Measurements from ENCODE around the gene CRACDL.

CRACDL gene

GRCh38 chr2:98835831-98836385 is 100.1 kb downstream of the CRACDL start:
- Histone ChIP-seq H3K9me2 (replicated peaks; ENCODE audit: control insufficient read depth, low read length) (no peaks in the 10 kb centered on the region), H3K27me3 (ENCODE audit: control insufficient read depth, low read length) (peaks cover 8% of the 10 kb centered on the region; the same call in 1 of the 2 replicates), H3K36me3 (ENCODE audit: control insufficient read depth, low read length) (no peaks in the 10 kb centered on the region), H4K20me1 (ENCODE audit: control insufficient read depth, insufficient read depth, low read depth, low read length) (no peaks in the 10 kb centered on the region), H3K9me3 (ENCODE audit: control insufficient read depth, insufficient read depth, low read length) (no peaks in the 10 kb centered on the region), H3F3A (ENCODE audit: control insufficient read depth, insufficient read depth) (no peaks in the 10 kb centered on the region), H3K27ac (ENCODE audit: low read depth, low read length) (no peak overlapping the region), H3K4me2 (ENCODE audit: low read length) (no peak overlapping the region), H3K4me3 (ENCODE audit: low read length) (no peak overlapping the region), H3K4me1 (ENCODE audit: control insufficient read depth, low read length) (peaks cover 4% of the 10 kb centered on the region), H3K79me2 (ENCODE audit: control insufficient read depth, low read length) (no peaks in the 10 kb centered on the region)
- TF ChIP-seq EZH2phosphoT487 (IDR thresholded peaks at IDR 0.05; ENCODE audit: borderline replicate concordance, low read length), result no peak

- no peaks in the 10 kb centered on the region for H3K9me3 ChIP-seq (ENCODE audit: control insufficient read depth, insufficient read depth, low read length)
- peaks cover 4% of the 10 kb centered on the region for H3K4me1 ChIP-seq (ENCODE audit: control insufficient read depth, low read length)
- no peak overlapping the region for H3K4me2 ChIP-seq (ENCODE audit: low read length)
- no peaks in the 10 kb centered on the region for H4K20me1 ChIP-seq (ENCODE audit: control insufficient read depth, insufficient read depth, low read depth, low read length)
- H3K9me2 ChIP-seq (replicated peaks; ENCODE audit: control insufficient read depth, low read length), result no peaks in the 10 kb centered on the region
- no peak for TF ChIP-seq CTCF (IDR thresholded peaks at IDR 0.05; ENCODE audit: low read depth, low read length, poor library complexity, severe bottlenecking)
- no peak for TF ChIP-seq EZH2phosphoT487 (IDR thresholded peaks at IDR 0.05; ENCODE audit: borderline replicate concordance, low read length)
- H3K4me3 ChIP-seq (ENCODE audit: low read length), result no peak overlapping the region
- no peaks in the 10 kb centered on the region for H3K36me3 ChIP-seq (ENCODE audit: control insufficient read depth, low read length)
- H3F3A ChIP-seq (ENCODE audit: control insufficient read depth, insufficient read depth), result no peaks in the 10 kb centered on the region
- peaks cover 6% of the 10 kb centered on the region; the same call in 1 of the 2 replicates for H3K27me3 ChIP-seq (ENCODE audit: control insufficient read depth, low read length)
- H3K79me2 ChIP-seq (ENCODE audit: control insufficient read depth, low read length), result no peaks in the 10 kb centered on the region
- H3K27ac ChIP-seq (ENCODE audit: low read depth, low read length), result no peak overlapping the region
These were observed 102.1 kb downstream of the CRACDL start for GRCh38 chr2:98833917-98834263.

- H3K4me2 ChIP-seq (ENCODE audit: low read length), result no peak overlapping the region
- H3K27me3 ChIP-seq (ENCODE audit: control insufficient read depth, low read length), result peaks cover 6% of the 10 kb centered on the region
- no peaks in the 10 kb centered on the region for H3K36me3 ChIP-seq (ENCODE audit: control insufficient read depth, low read length)
- no peaks in the 10 kb centered on the region for H3K9me3 ChIP-seq (ENCODE audit: control insufficient read depth, insufficient read depth, low read length)
- H3K9me2 ChIP-seq (replicated peaks; ENCODE audit: control insufficient read depth, low read length), result no peaks in the 10 kb centered on the region
- H3K4me1 ChIP-seq (ENCODE audit: control insufficient read depth, low read length), result peaks cover 4% of the 10 kb centered on the region
- TF ChIP-seq EZH2phosphoT487 (IDR thresholded peaks at IDR 0.05; ENCODE audit: borderline replicate concordance, low read length), result no peak
- no peak for TF ChIP-seq CTCF (IDR thresholded peaks at IDR 0.05; ENCODE audit: low read depth, low read length, poor library complexity, severe bottlenecking)
- no peak overlapping the region for H3K27ac ChIP-seq (ENCODE audit: low read depth, low read length)
- H3F3A ChIP-seq (ENCODE audit: control insufficient read depth, insufficient read depth), result no peaks in the 10 kb centered on the region
- H4K20me1 ChIP-seq (ENCODE audit: control insufficient read depth, insufficient read depth, low read depth, low read length), result no peaks in the 10 kb centered on the region
- no peak overlapping the region for H3K4me3 ChIP-seq (ENCODE audit: low read length)
- no peaks in the 10 kb centered on the region for H3K79me2 ChIP-seq (ENCODE audit: control insufficient read depth, low read length)
These were observed 102.7 kb downstream of the CRACDL start for GRCh38 chr2:98833172-98833916.

- Histone ChIP-seq H3K4me2 (ENCODE audit: low read length) (no peak overlapping the region), H3F3A (ENCODE audit: control insufficient read depth, insufficient read depth) (no peaks in the 10 kb centered on the region), H3K36me3 (ENCODE audit: control insufficient read depth, low read length) (no peaks in the 10 kb centered on the region), H3K27ac (ENCODE audit: low read depth, low read length) (no peak overlapping the region), H3K27me3 (ENCODE audit: control insufficient read depth, low read length) (peaks cover 2% of the 10 kb centered on the region; the same call in 1 of the 2 replicates), H3K79me2 (ENCODE audit: control insufficient read depth, low read length) (no peaks in the 10 kb centered on the region), H3K9me2 (replicated peaks; ENCODE audit: control insufficient read depth, low read length) (no peaks in the 10 kb centered on the region), H3K9me3 (ENCODE audit: control insufficient read depth, insufficient read depth, low read length) (no peaks in the 10 kb centered on the region), H3K4me1 (ENCODE audit: control insufficient read depth, low read length) (no peaks in the 10 kb centered on the region; the same call in 1 of the 2 replicates), H4K20me1 (ENCODE audit: control insufficient read depth, insufficient read depth, low read depth, low read length) (no peaks in the 10 kb centered on the region), H3K4me3 (ENCODE audit: low read length) (no peak overlapping the region)
- no peak for TF ChIP-seq EZH2phosphoT487 (IDR thresholded peaks at IDR 0.05; ENCODE audit: borderline replicate concordance, low read length)
These were observed 103.9 kb downstream of the CRACDL start for GRCh38 chr2:98832172-98832571.

All from DOHH2 (cell line).